ENCODE results near the gene FAM227B.

GRCh38 chr15:49410641-49411040, 210.0 kb downstream of the FAM227B start:
- TF ChIP-seq YY1 (IDR thresholded peaks at IDR 0.05; ENCODE audit: low read depth) (no peak), EP300 (IDR thresholded peaks at IDR 0.05; ENCODE audit: borderline replicate concordance) (no peak), CEBPB (IDR thresholded peaks at IDR 0.05) (no peak), RAD21 (IDR thresholded peaks at IDR 0.05; ENCODE audit: low read depth) (no peak), CREB1 (IDR thresholded peaks at IDR 0.05; ENCODE audit: low read depth) (no peak), ZBTB7A (IDR thresholded peaks at IDR 0.05; ENCODE audit: low read depth) (no peak), TEAD4 (IDR thresholded peaks at IDR 0.05) (no peak), EGR1 (IDR thresholded peaks at IDR 0.05) (no peak), MAX (IDR thresholded peaks at IDR 0.05) (no peak), REST (IDR thresholded peaks at IDR 0.05; ENCODE audit: low read depth) (no peak), TAF1 (IDR thresholded peaks at IDR 0.05; ENCODE audit: low read depth) (no peak)
